GM12865 (cell line): ENCODE results near the gene PDZD2.
A peak's percentile ranks its signal among the peaks of the same experiment; 100 is the strongest.

Experiments used
- DNase-seq: peaks from one replicate; pipeline ENCODE4 v3.0.0; 2010; ENCODE audit warnings: low read depth
- H3K4me3 ChIP-seq: 2 replicates; pipeline ENCODE4 v1.5.1; 2011; ENCODE audit warnings: mild to moderate bottlenecking, low read depth, low read length, control low read depth
- TF ChIP-seq, protein P1 (sequence below): IDR thresholded peaks from 2 replicates; pipeline ENCODE4 v1.5.1; 2011; ENCODE audit warnings: low read length, control low read depth, low read depth, inconsistent platforms; ENCODE audit not compliant: insufficient read depth; ENCODE audit errors: missing control alignments

Gene PDZD2

GRCh38 chr5:32123889-32124676, 485.2 kb downstream of the PDZD2 start:
- H3K4me3 ChIP-seq = no peak overlapping the region
- TF ChIP-seq, protein P1, sequence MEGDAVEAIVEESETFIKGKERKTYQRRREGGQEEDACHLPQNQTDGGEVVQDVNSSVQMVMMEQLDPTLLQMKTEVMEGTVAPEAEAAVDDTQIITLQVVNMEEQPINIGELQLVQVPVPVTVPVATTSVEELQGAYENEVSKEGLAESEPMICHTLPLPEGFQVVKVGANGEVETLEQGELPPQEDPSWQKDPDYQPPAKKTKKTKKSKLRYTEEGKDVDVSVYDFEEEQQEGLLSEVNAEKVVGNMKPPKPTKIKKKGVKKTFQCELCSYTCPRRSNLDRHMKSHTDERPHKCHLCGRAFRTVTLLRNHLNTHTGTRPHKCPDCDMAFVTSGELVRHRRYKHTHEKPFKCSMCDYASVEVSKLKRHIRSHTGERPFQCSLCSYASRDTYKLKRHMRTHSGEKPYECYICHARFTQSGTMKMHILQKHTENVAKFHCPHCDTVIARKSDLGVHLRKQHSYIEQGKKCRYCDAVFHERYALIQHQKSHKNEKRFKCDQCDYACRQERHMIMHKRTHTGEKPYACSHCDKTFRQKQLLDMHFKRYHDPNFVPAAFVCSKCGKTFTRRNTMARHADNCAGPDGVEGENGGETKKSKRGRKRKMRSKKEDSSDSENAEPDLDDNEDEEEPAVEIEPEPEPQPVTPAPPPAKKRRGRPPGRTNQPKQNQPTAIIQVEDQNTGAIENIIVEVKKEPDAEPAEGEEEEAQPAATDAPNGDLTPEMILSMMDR = no peak
- DNase-seq = no peak

GRCh38 chr5:32126691-32127090, 487.8 kb downstream of the PDZD2 start:
- no peak overlapping the region for H3K4me3 ChIP-seq
- DNase-seq = no peak
- TF ChIP-seq, protein P1 = no peak

GRCh38 chr5:32127711-32128110, 488.8 kb downstream of the PDZD2 start:
- TF ChIP-seq, protein P1 = no peak
- no peak for DNase-seq
- no peak overlapping the region for H3K4me3 ChIP-seq

DNA sequence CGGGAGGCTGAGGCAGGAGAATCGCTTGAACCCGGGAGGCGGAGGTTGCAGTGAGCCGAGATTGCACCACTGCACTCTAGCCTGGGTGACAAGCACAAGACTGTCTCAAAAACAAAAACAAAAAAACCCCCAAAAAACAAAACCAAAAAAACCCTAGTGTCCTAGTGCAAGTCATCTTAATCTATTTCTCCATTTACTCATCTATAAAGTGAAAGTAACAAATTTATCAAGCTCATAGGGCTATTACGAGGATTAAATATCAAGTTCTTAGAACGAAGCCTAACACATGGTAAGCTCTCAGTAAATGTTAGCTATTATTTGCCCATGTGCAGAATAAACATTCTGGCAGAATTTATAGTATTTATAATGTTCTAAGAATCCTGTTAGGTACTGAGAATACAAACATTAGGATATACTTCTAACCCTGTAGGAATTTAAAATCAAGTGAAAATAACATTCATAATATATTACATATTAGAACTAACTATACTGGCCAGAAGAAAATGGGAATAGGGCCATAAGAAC, 490.2 kb downstream of the PDZD2 start:
- TF ChIP-seq, protein P1 = no peak
- peak; percentile 13 for DNase-seq
- H3K4me3 ChIP-seq = no peak overlapping the region

GRCh38 chr5:32130865-32131264, 491.9 kb downstream of the PDZD2 start:
- TF ChIP-seq, protein P1 = no peak
- DNase-seq = no peak
- no peak overlapping the region for H3K4me3 ChIP-seq

DNA sequence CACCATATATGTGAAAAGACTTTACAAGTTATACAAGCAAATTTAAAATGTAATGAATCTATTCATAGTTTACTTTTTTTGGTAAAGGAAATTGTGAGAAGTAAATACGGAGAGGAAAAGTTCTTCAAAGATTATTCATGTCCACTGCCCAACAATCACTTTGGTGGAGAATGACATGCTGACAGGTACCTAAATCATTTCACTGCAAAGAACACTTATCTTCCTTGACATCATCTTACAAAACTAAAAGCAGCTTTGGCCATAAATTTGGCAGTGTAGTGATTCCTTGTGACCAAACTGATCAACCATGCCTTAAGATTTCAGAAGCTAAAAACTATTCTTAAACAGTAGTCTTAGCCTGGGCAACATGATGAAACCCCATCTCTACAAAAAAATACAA, 492.7 kb downstream of the PDZD2 start:
- TF ChIP-seq, protein P1 = no peak
- H3K4me3 ChIP-seq = no peak overlapping the region
- no peak for DNase-seq
